ENCODE results near the gene GPR132.
"Not testable (repeated sequence)": the region's sequence is repeated elsewhere in the genome, so short reads cannot be mapped to it uniquely, and the experiment has no call there.

The GPR132 gene

GRCh38 chr14:105041841-105042765, 23.1 kb downstream of the GPR132 start:
- DNase-seq (ENCODE audit: low read depth) = no peak

- no peak for DNase-seq (ENCODE audit: low read depth)
These were observed 25.6 kb downstream of the GPR132 start for GRCh38 chr14:105039458-105040205.

GRCh38 chr14:105035616-105036015, 29.6 kb downstream of the GPR132 start:
- not testable (repeated sequence) for DNase-seq (ENCODE audit: low read depth)

- DNase-seq (ENCODE audit: low read depth) = no peak
These were observed 30.8 kb downstream of the GPR132 start for GRCh38 chr14:105034315-105035039.

GRCh38 chr14:105033412-105033900, 31.8 kb downstream of the GPR132 start:
- DNase-seq (ENCODE audit: low read depth) = not testable (repeated sequence)

- DNase-seq (ENCODE audit: low read depth) = peak; percentile 72
These were observed 32.8 kb downstream of the GPR132 start for GRCh38 chr14:105032451-105032901.

- DNase-seq (ENCODE audit: low read depth) = no peak
These were observed 34.3 kb downstream of the GPR132 start for GRCh38 chr14:105030836-105031396.

- no peak for DNase-seq (ENCODE audit: low read depth)
These were observed 35.0 kb downstream of the GPR132 start for GRCh38 chr14:105030194-105030593.

GRCh38 chr14:105029402-105029801, 35.8 kb downstream of the GPR132 start:
- no peak for DNase-seq (ENCODE audit: low read depth)

- DNase-seq (ENCODE audit: low read depth) = no peak
These were observed 36.8 kb downstream of the GPR132 start for GRCh38 chr14:105028251-105028927.

GRCh38 chr14:105027718-105028117, 37.5 kb downstream of the GPR132 start:
- not testable (repeated sequence) for DNase-seq (ENCODE audit: low read depth)

- DNase-seq (ENCODE audit: low read depth) = peak; percentile 62
These were observed 38.2 kb downstream of the GPR132 start for GRCh38 chr14:105026802-105027563.

- DNase-seq (ENCODE audit: low read depth) = peak; percentile 93
These were observed 39.0 kb downstream of the GPR132 start for GRCh38 chr14:105026033-105026785.

GRCh38 chr14:105025429-105025828, 39.8 kb downstream of the GPR132 start:
- no peak for DNase-seq (ENCODE audit: low read depth)

- DNase-seq (ENCODE audit: low read depth) = peak; percentile 86
These were observed 41.3 kb downstream of the GPR132 start for GRCh38 chr14:105023791-105024480.

GRCh38 chr14:105023144-105023543, 42.1 kb downstream of the GPR132 start:
- DNase-seq (ENCODE audit: low read depth) = peak; percentile 55

GRCh38 chr14:105022276-105022670, 43.0 kb downstream of the GPR132 start:
- no peak for DNase-seq (ENCODE audit: low read depth)

- DNase-seq (ENCODE audit: low read depth) = peak; percentile 52
These were observed 43.5 kb downstream of the GPR132 start for GRCh38 chr14:105021656-105022275.
